Heart left ventricle (tissue), 16 donors: ENCODE data around the gene ZNF536. TPM values are rescaled to one million over a fixed set of nuclear protein-coding genes. Genes with fewer than 3 reads are reported as not detected.

ENCODE experiments used
- ATAC-seq, 4 donors: fragments of 200-7000 bp; cut with Tn5 transposase; one replicate each; pipeline ENCODE4 v1.9.1; 2020 to 2022; ENCODE audit warnings: moderate library complexity in 4 of 4, mild to moderate bottlenecking in 3 of 4, moderate number of reproducible peaks in 1 of 4
- DNase-seq, 5 donors: peaks; one replicate each; pipeline ENCODE4 v3.0.0-alpha.2; 2020
- H3K27ac ChIP-seq, 12 donors: fragments of 200-600 bp; sonication (generic) in 4 of 12; one replicate each; pipeline versions ENCODE4 v1.5.0 to v1.8.0; 2016 to 2022; ENCODE audit warnings: mild to moderate bottlenecking in 2 of 12
- H3K27me3 ChIP-seq, 9 donors: fragments of 200-600 bp; sonication (generic) in 2 of 9; one replicate each; pipeline versions ENCODE4 v1.5.1 to v1.8.0; 2016 to 2022; ENCODE audit warnings: mild to moderate bottlenecking in 3 of 9
- H3K36me3 ChIP-seq, 9 donors: fragments of 200-600 bp; sonication (generic) in 2 of 9; one replicate each; pipeline versions ENCODE4 v1.5.0 to v1.8.0; 2018 to 2022; ENCODE audit warnings: mild to moderate bottlenecking in 2 of 9
- H3K4me1 ChIP-seq, 12 donors: fragments of 200-600 bp; sonication (generic) in 4 of 12; one replicate each; pipeline versions ENCODE4 v1.5.0 to v1.8.0; 2016 to 2022; ENCODE audit warnings: mild to moderate bottlenecking in 3 of 12
- H3K4me3 ChIP-seq, 12 donors: fragments of 200-600 bp; sonication (generic) in 4 of 12; one replicate each; pipeline versions ENCODE4 v1.5.0 to v1.8.0; 2017 to 2022; ENCODE audit warnings: mild to moderate bottlenecking in 9 of 12, moderate library complexity in 4 of 12
- H3K9me3 ChIP-seq, 12 donors: fragments of 200-600 bp; sonication (generic) in 4 of 12; one replicate each; pipeline versions ENCODE4 v1.5.0 to v1.8.0; 2016 to 2022; ENCODE audit warnings: mild to moderate bottlenecking in 1 of 12
- POLR2A ChIP-seq, 2 donors: fragments of 450-650 bp; IDR thresholded peaks; one replicate each; pipeline ENCODE4 v1.6.1; 2017; ENCODE audit warnings: antibody characterized with exemption in 2 of 2, mild to moderate bottlenecking in 2 of 2, moderate library complexity in 2 of 2
- WGBS, 4 donors: extraction: QIAGEN DNeasy Blood & Tissue Kit in 2 of 4; methylation state at CpG; one replicate each; pipeline versions ENCODE4 v1.1.5 to v1.1.7; 2013 to 2018; 5-methylcytosine and 5-hydroxymethylcytosine counted together
- intact Hi-C, 10 donors: fragments of 100-400 bp; cut with DNase I; formaldehyde crosslinking; loops; one replicate each; pipeline versions ENCODE4 v1.11.1 to v1.14.2; 2022
- long read RNA-seq, 3 donors: library from polyadenylated mRNA; unstranded; transcript quantifications; one replicate each; pipeline ENCODE4 v2.0.0, GENCODE V29; 2020 to 2021
- polyA plus RNA-seq, 2 donors: library from polyadenylated mRNA; stranded (reverse); fragments of 200-250 nt; gene quantifications; one replicate each; pipeline ENCODE4 v1.2.3, GENCODE V29; 2013
- total RNA-seq, 9 donors: library from RNA; depleted of rRNA in 2 of 9; stranded (reverse); fragments of >200 nt in 2 of 9; fragmentation: NEBNext Ultra II Directional in 3 of 9; extraction: Animal tissue kit (Norgen Biotek cat#: 25700) in 3 of 9; gene quantifications; one replicate each; pipeline versions ENCODE4 v1.1.0 to v1.2.4, GENCODE V29; 2016 to 2023
- TF ChIP-seq, protein P1 (sequence below), 12 donors: fragments of 200-600 bp; sonication (generic) in 4 of 12; IDR thresholded peaks; one replicate each; pipeline versions ENCODE4 v1.5.0 to v1.8.0; 2018 to 2022; ENCODE audit warnings: antibody characterized with exemption in 12 of 12, mild to moderate bottlenecking in 5 of 12
- donor health status: ischemic (EF 13 %, LVEDD 7.1; RV severe dilation, severe dysfunction).
- donor health status: healthy with polysubstance abuse.
- donor health status: DM: no; HTN: yes; CAD: no.
- donor health status: DM: no; HTN: no; CAD: no.
- donor health status: ischemic (EF 25% LVEDD 6.9; RV normal size, moderate dysfunction).
- donor health status: ischemic (EF 25% LVEDD 5.7; RV mildly dilated, moderate dysfunction).
- donor health status: healthy.
- donor health status: DM: yes; HTN: yes; CAD: no.
- donor health status: ischemic (EF 35%, LVEDD 5.7; RV mildly dilated, moderate dysfunction).
- donor health status: nonischemic (EF 11% LVEDD 7.7; RV severe dilation, severe dysfunction).
- donor health status: DM: yes; HTN: yes; CAD: no.
- donor health status: PGD.
- donor health status: ischemic (EF 29% LVEDD 5.4; RV normal size, mild dysfunction).
- donor health status: nonischemic (EF 23%, LVEDD 6.1; RV moderate dilation, normal function).

The ZNF536 gene
- 10 to 100 TPM in 1 of 9 donors, 1 to 10 TPM in 8; 1.1 to 10.1 (median 2.5) TPM for total RNA-seq
- 1 to 10 TPM in 1 of 2 donors, under 1 TPM in 1; 0.17 to 1.5 TPM for polyA plus RNA-seq
- long read RNA-seq, donor 1, partial matches to known transcripts = 0 of 2 reads
- long read RNA-seq, donor 1, other reads (novel, unspliced or antisense) = 2 of 2 reads
- long read RNA-seq, donor 2, partial matches to known transcripts = 3 of 3 reads
- long read RNA-seq, donor 2, other reads (novel, unspliced or antisense) = 0 of 3 reads
- long read RNA-seq, donor 3, partial matches to known transcripts = 0 of 1 reads
- long read RNA-seq, donor 3, other reads (novel, unspliced or antisense) = 0 of 1 reads

DNA sequence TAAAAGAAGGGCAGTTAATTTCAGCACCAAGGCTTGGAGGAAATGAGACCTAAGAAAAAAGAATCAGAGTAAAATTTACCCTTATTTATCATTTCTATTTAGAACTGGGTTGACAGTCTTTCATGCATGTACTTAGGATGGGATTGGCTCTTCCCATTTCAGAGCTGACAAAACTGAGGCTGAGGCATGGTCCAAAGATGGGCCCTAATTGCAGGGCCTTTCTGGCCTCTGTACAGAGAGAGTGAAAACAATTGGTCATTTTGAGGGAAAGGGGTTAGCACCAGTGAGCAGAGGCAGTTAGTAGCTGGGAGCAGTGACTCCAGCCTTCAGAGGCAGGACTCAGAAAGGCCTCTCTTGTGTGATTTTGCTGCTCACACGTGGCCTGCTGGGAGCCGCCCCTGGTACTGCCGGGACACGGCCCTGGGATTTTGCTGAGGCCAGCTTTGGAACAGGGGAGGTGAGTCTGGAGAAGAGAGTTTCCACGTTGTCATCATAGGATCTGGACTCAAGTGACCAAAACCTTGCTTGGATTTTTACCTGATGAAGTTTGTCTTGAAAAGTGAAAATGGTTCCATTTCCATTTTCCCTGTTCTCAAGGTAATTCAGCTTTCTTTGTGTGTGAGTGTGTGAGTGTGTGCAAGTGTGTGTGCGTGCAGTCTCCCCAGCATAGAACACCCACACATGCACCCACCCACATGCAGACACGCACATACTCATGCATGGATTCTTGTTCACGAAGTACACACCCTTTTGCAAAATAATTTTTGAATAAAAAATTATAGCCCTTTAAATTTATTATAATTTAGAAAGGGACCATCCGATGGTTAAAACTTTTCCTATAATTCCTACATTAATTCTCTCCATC lies at the start of gene ZNF536:
Gene ZNF536, plus strand, starts transcription at position 425 of the 865 bp plus-strand sequence. CDS start 71,179 bp downstream, outside the sequence.
- Histone ChIP-seq H3K4me3 (no peak within 1 kb of the TSS), H3K27ac (no peak within 1 kb of the TSS), H3K36me3 (no peaks in the 10 kb centered on the region), H3K9me3 (no peaks in the 10 kb centered on the region), H3K4me1 (peaks cover 0 to 5% (median 0%) of the 10 kb centered on the region in 12 donors), H3K27me3 (peaks cover 3 to 50% (median 34%) of the 10 kb centered on the region in 9 donors)
- DNase-seq (no peak), ATAC-seq (no peak)
- TF ChIP-seq POLR2A (IDR thresholded peaks at IDR 0.05) = no peak
- TF ChIP-seq, protein P1, sequence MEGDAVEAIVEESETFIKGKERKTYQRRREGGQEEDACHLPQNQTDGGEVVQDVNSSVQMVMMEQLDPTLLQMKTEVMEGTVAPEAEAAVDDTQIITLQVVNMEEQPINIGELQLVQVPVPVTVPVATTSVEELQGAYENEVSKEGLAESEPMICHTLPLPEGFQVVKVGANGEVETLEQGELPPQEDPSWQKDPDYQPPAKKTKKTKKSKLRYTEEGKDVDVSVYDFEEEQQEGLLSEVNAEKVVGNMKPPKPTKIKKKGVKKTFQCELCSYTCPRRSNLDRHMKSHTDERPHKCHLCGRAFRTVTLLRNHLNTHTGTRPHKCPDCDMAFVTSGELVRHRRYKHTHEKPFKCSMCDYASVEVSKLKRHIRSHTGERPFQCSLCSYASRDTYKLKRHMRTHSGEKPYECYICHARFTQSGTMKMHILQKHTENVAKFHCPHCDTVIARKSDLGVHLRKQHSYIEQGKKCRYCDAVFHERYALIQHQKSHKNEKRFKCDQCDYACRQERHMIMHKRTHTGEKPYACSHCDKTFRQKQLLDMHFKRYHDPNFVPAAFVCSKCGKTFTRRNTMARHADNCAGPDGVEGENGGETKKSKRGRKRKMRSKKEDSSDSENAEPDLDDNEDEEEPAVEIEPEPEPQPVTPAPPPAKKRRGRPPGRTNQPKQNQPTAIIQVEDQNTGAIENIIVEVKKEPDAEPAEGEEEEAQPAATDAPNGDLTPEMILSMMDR (IDR thresholded peaks at IDR 0.05) = no peak
- intact Hi-C loops = no loop called here
- WGBS, 4 donors = 56 to 61% (median 58%) methylated on average over 9 of the region's 9 CpGs

DNA sequence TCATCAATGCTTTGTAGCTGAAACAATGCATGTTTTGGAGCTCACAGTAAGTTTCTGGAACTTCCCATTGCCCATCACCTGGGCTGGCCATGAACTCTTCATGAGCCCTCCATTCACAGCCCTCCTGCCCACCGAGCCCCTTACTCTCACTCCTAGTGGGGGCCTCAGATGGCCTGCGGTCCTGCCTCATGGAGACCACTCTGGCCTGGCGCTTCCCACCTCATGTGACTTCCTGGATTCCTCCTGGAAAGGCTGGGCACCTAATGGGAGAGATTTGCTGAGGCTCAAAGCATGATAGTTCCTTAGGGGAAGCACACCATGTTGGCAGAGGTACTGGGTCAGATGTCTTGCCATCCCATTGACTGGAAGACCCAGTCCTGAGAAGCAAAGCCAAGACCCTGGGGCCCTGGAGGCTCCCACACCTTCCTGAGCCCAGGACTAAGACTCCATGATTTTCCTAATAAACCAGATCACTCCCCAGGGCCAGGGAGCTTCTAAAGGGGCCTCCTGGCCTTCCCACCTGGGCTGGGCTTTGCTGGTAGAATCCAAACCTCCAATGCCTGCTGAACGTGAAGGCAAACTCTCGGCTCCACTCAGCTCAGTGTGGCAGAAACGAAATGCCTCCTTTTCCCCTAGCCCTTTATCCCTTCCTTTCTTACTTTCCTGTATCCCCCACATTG lies 49.4 kb upstream of the ZNF536 start:
- 73 to 93% (median 82%) methylated on average over 6 of the region's 6 CpGs for WGBS, 4 donors
- no peak for TF ChIP-seq POLR2A (IDR thresholded peaks at IDR 0.05)
- TF ChIP-seq, protein P1 (IDR thresholded peaks at IDR 0.05) = no peak
- no peak for DNase-seq
- no peak overlapping the region for H3K4me3 ChIP-seq
- no peaks in the 10 kb centered on the region for H3K9me3 ChIP-seq
- intact Hi-C loops = no loop called here
- H3K27ac ChIP-seq = no peak overlapping the region
- ATAC-seq = no peak
- no peaks in the 10 kb centered on the region for H3K36me3 ChIP-seq
- no peaks in the 10 kb centered on the region for H3K27me3 ChIP-seq
- peaks cover 0 to 13% (median 2%) of the 10 kb centered on the region in 12 donors for H3K4me1 ChIP-seq

- TF ChIP-seq, protein P1 (IDR thresholded peaks at IDR 0.05) = no peak
- TF ChIP-seq POLR2A (IDR thresholded peaks at IDR 0.05) = no peak
- no peak for ATAC-seq
- peaks cover 0 to 13% (median 2%) of the 10 kb centered on the region in 12 donors for H3K4me1 ChIP-seq
These were observed 48.3 kb upstream of the ZNF536 start for GRCh38 chr19:30323904-30324303.

DNA sequence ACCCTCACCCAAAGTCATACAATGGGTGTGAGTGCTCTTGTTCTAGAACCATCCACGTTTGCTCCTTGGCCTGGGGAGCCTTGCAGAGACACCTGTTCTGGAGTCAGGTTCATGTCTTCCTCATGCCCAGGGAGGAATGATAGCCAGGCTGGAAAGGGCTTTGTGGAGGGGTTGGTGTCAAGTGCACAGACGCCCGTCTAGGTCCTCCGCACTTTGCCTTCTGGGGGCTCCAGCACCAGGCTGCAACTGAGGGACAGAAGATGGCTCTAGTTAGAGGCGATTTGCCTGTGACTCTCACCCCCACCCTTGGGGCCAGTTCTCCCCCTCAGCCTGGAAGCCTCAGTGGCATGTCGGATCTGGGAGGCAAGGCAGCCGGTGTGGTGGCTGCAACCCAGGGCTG lies 47.2 kb upstream of the ZNF536 start:
- 82 to 89% (median 85%) methylated on average over 3 to 7 of the region's 7 CpGs for WGBS, 4 donors
- Histone ChIP-seq H3K4me1 (peaks cover 0 to 13% (median 2%) of the 10 kb centered on the region in 12 donors), H3K27me3 (no peaks in the 10 kb centered on the region), H3K27ac (no peak overlapping the region), H3K4me3 (no peak overlapping the region), H3K9me3 (no peaks in the 10 kb centered on the region), H3K36me3 (no peaks in the 10 kb centered on the region)
- ATAC-seq (no peak), DNase-seq (no peak)
- TF ChIP-seq, protein P1 (IDR thresholded peaks at IDR 0.05) = no peak
- TF ChIP-seq POLR2A (IDR thresholded peaks at IDR 0.05) = no peak
- intact Hi-C loops = no loop called here

More at GRCh38 chr19:30323904-30324303, 48.3 kb upstream of the ZNF536 start:
- DNase-seq = no peak
- Histone ChIP-seq H3K36me3 (no peaks in the 10 kb centered on the region), H3K4me3 (no peak overlapping the region), H3K9me3 (no peaks in the 10 kb centered on the region), H3K27me3 (no peaks in the 10 kb centered on the region), H3K27ac (no peak overlapping the region)
- intact Hi-C loops = no loop called here
